Superior temporal gyrus (tissue), 1 donor: ENCODE measurements around the gene NCK2.

Experiments used
- DNase-seq: peaks from one replicate; pipeline ENCODE4 v3.0.0-alpha.2; 2016; ENCODE audit errors: extremely low spot score

Gene NCK2

GRCh38 chr2:105872830-105873229 lies 128.1 kb downstream of the NCK2 start:
- DNase-seq = no peak

- no peak for DNase-seq
Measured at GRCh38 chr2:105873281-105873680, 128.6 kb downstream of the NCK2 start.

GRCh38 chr2:105873721-105874120 lies 129.0 kb downstream of the NCK2 start:
- no peak for DNase-seq

- no peak for DNase-seq
Measured at GRCh38 chr2:105874466-105874865, 129.8 kb downstream of the NCK2 start.

GRCh38 chr2:105875241-105875640 lies 130.5 kb downstream of the NCK2 start:
- DNase-seq = no peak

GRCh38 chr2:105876191-105876590 lies 131.5 kb downstream of the NCK2 start:
- no peak for DNase-seq

- no peak for DNase-seq
Measured at GRCh38 chr2:105877945-105878344, 133.2 kb downstream of the NCK2 start.

- DNase-seq = no peak
Measured at GRCh38 chr2:105879106-105879802, 134.5 kb downstream of the NCK2 start.

- no peak for DNase-seq
Measured at GRCh38 chr2:105879803-105880300, 135.1 kb downstream of the NCK2 start.

GRCh38 chr2:105880637-105881036 lies 135.9 kb downstream of the NCK2 start:
- no peak for DNase-seq

GRCh38 chr2:105881286-105882136 lies 136.8 kb downstream of the NCK2 start:
- DNase-seq = no peak

GRCh38 chr2:105882341-105882740 lies 137.6 kb downstream of the NCK2 start:
- DNase-seq = no peak

GRCh38 chr2:105882920-105883435 lies 138.3 kb downstream of the NCK2 start:
- DNase-seq = no peak

GRCh38 chr2:105883911-105884694 lies 139.4 kb downstream of the NCK2 start:
- no peak for DNase-seq

GRCh38 chr2:105885456-105885855 lies 140.7 kb downstream of the NCK2 start:
- DNase-seq = no peak

- DNase-seq = peak; percentile 53
Measured at GRCh38 chr2:105886029-105886454, 141.3 kb downstream of the NCK2 start.

GRCh38 chr2:105886687-105887086 lies 142.0 kb downstream of the NCK2 start:
- DNase-seq = no peak

- DNase-seq = no peak
Measured at GRCh38 chr2:105887256-105887655, 142.5 kb downstream of the NCK2 start.

- no peak for DNase-seq
Measured at GRCh38 chr2:105888625-105889024, 143.9 kb downstream of the NCK2 start.

- DNase-seq = no peak
Measured at GRCh38 chr2:105889046-105889445, 144.3 kb downstream of the NCK2 start.

GRCh38 chr2:105890111-105890510 lies 145.4 kb downstream of the NCK2 start:
- no peak for DNase-seq

GRCh38 chr2:105890856-105891255 lies 146.1 kb downstream of the NCK2 start:
- DNase-seq = no peak
